UCSD-AML1 (cell line): Measurements from ENCODE around the gene ZNF681.
"Not testable (repeated sequence)": the region's sequence is repeated elsewhere in the genome, so short reads cannot be mapped to it uniquely, and the experiment has no call there.

Experiments
- DNase-seq: peaks from one replicate; lab custom pipeline; 2025; ENCODE audit not compliant: unreplicated experiment; lab: John Stamatoyannopoulos, UW

ZNF681 gene

DNA sequence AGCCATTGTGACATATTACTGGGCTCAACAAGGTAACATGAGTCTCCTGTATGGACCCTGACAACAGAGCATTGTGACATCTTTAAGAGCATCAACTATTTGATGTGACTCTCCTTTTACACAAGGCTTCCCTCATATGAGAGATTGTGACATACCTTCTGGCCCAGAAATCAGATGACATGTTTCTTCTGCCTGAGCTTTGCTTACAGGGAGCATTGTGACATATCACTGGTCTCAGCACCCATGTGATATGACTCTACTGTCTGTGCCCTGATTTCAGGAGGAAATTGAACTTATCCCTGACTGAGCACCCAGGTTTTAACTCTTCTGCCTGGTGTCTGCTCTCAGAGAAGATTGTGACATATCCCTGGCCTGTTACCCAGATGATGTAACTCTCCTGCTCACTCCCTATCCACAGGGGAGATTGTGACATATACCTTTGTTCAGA lies 15.9 kb upstream of the ZNF681 start:
- no peak for DNase-seq

GRCh38 chr19:23774106-23774505 lies 15.4 kb upstream of the ZNF681 start:
- no peak for DNase-seq

GRCh38 chr19:23772675-23773063 lies 14.0 kb upstream of the ZNF681 start:
- no peak for DNase-seq

GRCh38 chr19:23771761-23772674 lies 13.3 kb upstream of the ZNF681 start:
- no peak for DNase-seq

DNA sequence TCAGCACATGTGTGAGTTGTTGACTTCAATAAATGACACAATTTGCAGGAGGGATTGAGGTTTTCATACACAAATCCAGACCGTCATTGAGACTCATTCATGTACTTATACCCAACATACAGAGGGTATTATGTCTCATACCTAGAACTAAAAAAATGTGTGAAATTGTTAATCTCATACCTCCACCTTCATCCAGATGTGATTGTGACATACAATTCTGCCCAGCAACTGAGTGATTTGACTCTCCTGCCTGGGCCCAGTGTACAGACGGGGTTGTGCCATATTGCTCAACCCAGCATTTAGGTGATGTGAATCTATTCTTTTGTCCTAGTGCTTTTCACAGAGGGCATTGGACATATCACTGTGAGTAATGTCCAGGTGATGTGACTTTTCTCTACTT lies 12.6 kb upstream of the ZNF681 start:
- no peak for DNase-seq

DNA sequence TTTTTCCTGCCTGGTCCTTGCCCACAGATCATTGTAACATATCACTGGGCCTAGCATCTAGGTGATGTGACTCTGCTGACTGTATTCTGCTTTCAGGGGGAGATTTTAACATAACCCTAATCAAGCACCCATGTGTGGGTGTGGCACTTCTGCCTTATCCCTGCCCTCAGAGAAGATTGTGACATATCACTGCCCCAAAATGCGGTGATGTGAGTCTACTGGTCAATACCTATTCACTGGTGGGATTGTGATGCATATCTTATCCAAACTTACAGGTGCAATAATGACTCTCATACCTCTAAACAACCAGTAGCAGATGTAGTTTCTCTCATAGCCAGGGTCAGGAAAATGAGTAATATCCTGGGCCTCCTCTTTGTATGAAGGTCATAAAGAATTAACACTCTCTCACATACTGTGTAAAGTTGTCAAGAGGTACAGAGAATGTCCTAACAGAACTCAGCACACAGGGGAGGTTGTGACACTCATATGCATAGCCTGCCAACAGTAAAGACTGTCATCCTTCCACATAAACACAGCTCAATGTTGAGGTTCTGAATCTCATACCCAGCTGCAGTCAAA lies 12.1 kb upstream of the ZNF681 start:
- DNase-seq: no peak

- DNase-seq: no peak
Observed at GRCh38 chr19:23769691-23770468, 11.2 kb upstream of the ZNF681 start.

- DNase-seq: no peak
Observed at GRCh38 chr19:23766951-23767350, 8.3 kb upstream of the ZNF681 start.

GRCh38 chr19:23764781-23765180 lies 6.1 kb upstream of the ZNF681 start:
- DNase-seq: no peak

GRCh38 chr19:23762884-23763711 lies 4.4 kb upstream of the ZNF681 start:
- DNase-seq: no peak

GRCh38 chr19:23762548-23762883 lies 3.8 kb upstream of the ZNF681 start:
- DNase-seq: no peak

GRCh38 chr19:23760326-23760725 lies 1.6 kb upstream of the ZNF681 start:
- not testable (repeated sequence) for DNase-seq

- not testable (repeated sequence) for DNase-seq
Observed at GRCh38 chr19:23743633-23744232, 15.0 kb downstream of the ZNF681 start.

DNA sequence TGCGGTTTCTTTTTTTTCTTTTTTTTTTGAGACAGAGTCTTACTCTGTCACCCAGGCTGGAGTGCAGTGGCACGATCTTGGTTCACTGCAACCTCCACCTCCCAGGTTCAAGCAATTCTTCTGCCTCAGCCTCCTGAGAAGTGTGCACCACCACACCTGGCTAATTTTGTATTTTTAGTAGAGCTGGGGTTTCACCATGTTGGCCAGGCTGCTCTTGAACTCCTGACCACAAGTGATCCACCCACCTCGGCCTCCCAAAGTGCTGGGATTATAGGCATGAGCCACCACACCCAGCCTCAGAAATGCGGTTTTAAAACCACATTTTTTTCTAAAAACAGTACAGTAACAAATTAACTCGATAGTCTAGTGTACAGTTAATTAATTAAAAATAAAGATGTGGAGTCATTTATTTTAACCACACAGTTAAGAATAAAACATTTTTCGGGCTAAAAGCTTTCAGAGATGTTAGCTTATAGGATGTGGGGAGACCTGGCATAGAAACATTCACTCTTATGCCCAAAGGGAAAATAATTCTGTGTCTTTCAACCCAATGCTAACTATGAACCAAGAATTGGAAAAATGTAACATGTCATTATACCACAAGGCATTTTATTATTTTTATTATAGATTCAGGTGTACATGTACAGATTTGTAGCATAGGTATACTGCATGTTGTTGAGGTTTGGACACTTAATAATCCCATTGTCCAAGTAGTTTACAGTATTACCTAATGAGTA lies 27.8 kb downstream of the ZNF681 start:
- DNase-seq: not testable (repeated sequence)

DNA sequence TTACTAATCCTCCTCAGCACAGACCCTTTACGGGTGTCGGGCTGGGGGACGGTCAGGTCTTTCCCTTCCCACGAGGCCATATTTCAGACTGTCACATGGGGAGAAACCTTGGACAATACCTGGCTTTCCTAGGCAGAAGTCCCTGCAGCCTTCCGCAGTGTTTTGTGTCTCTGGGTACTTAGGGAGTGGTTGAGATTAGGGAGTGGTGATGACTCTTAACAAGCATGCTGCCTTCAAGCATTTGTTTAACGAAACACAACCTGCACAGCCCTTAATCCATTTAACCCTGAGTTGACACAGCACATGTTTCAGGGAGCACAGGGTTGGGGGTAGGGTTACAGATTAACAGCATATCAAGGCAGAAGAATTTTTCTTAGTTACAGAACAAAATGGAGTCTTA lies 34.5 kb downstream of the ZNF681 start:
- DNase-seq: not testable (repeated sequence)

GRCh38 chr19:23718802-23719201 lies 39.9 kb downstream of the ZNF681 start:
- no peak for DNase-seq

DNA sequence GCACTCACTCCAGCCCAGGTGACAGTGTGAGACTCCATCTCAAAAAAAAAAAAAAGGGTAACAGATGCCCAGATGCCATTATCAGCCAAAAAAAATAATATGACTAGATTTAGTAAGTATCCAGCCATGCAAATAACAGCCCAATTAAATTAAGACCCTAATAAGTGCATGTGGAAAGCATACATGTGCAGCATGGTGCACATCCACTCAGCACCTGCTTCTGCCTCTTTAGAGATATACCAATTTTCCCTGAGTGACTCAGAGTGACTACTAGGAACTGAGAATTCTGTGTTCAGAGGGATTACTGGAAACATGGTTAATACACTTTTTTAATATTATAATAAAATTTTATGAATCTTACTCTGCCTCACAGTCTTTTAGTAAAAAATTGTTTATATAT lies 41.9 kb downstream of the ZNF681 start:
- no peak for DNase-seq

GRCh38 chr19:23709347-23709746 lies 49.3 kb downstream of the ZNF681 start:
- no peak for DNase-seq

DNA sequence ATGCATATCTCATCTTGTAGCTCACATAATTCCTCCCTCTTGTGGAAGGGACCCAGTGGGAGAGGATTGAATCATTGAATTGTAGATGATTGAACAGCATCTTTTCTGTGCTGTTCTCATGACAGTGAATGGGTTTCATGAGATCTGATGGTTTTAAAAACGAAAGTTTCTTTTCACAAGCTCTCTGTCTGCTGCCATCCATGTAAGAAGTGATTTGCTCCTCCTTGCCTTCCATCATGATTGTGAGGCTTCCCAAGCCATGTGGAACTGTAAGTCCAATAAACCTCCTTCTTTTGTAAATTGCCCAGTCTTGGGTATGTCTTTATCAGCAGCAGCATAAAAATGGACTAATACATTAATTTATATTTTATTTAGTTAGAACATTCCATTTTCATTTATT lies 52.0 kb downstream of the ZNF681 start:
- DNase-seq: no peak

- no peak for DNase-seq
Observed at GRCh38 chr19:23699521-23699860, 59.2 kb downstream of the ZNF681 start.
